ENCODE data around the gene CISH.

Gene CISH

GRCh38 chr3:50587806-50588758 lies 23.5 kb downstream of the CISH start:
- peak; percentile 61 for DNase-seq (ENCODE audit: insufficient read length)
- TF ChIP-seq TAF1 (IDR thresholded peaks at IDR 0.05; ENCODE audit: borderline replicate concordance, low read depth, low read length), result no peak
- no peak for TF ChIP-seq POLR2A (IDR thresholded peaks at IDR 0.05; ENCODE audit: low read depth, low read length)
- TF ChIP-seq POLR2AphosphoS5 (IDR thresholded peaks at IDR 0.05; ENCODE audit: low read depth, low read length), result no peak
- FAIRE-seq, result peak; percentile 67

GRCh38 chr3:50587373-50587772 lies 24.2 kb downstream of the CISH start:
- DNase-seq (ENCODE audit: insufficient read length), result no peak
- no peak for FAIRE-seq
- no peak for TF ChIP-seq TAF1 (IDR thresholded peaks at IDR 0.05; ENCODE audit: borderline replicate concordance, low read depth, low read length)
- TF ChIP-seq POLR2A (IDR thresholded peaks at IDR 0.05; ENCODE audit: low read depth, low read length), result no peak
- TF ChIP-seq POLR2AphosphoS5 (IDR thresholded peaks at IDR 0.05; ENCODE audit: low read depth, low read length), result no peak

- FAIRE-seq (no peak), DNase-seq (ENCODE audit: insufficient read length) (no peak)
- no peak for TF ChIP-seq POLR2AphosphoS5 (IDR thresholded peaks at IDR 0.05; ENCODE audit: low read depth, low read length)
- no peak for TF ChIP-seq POLR2A (IDR thresholded peaks at IDR 0.05; ENCODE audit: low read depth, low read length)
- TF ChIP-seq TAF1 (IDR thresholded peaks at IDR 0.05; ENCODE audit: borderline replicate concordance, low read depth, low read length), result no peak
Observed at GRCh38 chr3:50586763-50587070, 24.9 kb downstream of the CISH start.

DNA sequence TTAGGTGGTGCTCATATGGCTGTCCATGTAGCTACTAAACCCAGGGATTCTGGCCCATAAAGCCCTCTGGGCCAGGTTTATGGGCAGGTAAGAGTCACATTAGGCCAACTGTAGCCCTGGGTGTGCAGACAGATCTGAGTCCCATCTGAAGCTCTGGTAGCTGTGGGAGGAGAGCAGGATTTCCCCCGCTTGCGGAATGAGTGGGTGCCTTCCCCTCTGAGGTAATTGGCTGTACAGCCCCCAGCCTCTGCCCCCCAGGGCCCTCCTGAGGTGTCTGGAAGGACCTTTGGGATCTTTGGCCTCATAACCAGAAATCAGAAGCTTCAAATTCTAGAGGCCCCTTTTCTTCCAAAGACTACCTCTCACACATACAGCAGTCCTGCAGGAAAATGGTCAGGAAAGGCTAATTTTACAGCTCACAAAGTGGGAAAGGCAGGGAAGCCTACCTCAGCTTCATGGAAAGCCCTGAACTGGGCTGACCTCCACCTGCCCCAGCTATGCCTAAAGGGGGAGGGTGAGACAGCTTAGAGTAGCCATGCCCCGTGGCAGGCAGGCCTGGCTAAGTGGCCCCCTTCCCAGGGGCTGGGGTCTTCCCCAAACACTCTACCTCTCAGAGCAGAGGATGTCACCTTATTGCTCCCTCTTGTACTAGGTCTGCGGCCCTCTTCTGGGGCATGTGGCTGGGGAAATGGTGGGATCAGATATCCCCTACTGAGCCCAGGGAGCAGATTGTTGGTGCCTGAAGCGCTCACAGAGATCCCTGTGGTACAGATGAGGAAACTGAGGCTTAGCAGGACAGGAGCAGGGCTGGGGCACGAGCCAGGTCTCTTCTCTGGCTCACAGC lies 25.4 kb downstream of the CISH start:
- FAIRE-seq, result peak; percentile 14
- no peak for DNase-seq (ENCODE audit: insufficient read length)
- TF ChIP-seq TAF1 (IDR thresholded peaks at IDR 0.05; ENCODE audit: borderline replicate concordance, low read depth, low read length) (no peak), POLR2AphosphoS5 (IDR thresholded peaks at IDR 0.05; ENCODE audit: low read depth, low read length) (no peak), POLR2A (IDR thresholded peaks at IDR 0.05; ENCODE audit: low read depth, low read length) (no peak)

DNA sequence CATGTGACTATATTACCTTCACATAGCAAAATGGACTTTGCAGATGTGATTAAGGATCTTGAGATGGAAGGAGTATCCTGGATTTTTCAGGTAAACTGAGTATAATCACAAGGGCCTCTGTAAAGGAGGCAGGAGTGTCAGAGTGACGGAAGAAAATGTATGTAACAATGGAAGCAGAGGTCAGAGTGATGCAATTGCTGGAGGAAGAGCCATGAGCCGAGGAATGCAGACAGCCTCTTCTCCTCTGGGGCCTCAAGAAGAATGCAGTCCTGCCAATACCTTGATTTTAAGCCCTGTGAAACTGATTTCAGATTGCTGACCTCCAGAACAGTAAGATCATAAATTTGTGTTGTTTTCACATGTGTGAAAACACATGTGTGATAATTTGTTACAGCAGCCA lies 27.2 kb downstream of the CISH start:
- no peak for FAIRE-seq
- no peak for DNase-seq (ENCODE audit: insufficient read length)
- no peak for TF ChIP-seq TAF1 (IDR thresholded peaks at IDR 0.05; ENCODE audit: borderline replicate concordance, low read depth, low read length)
- no peak for TF ChIP-seq POLR2AphosphoS5 (IDR thresholded peaks at IDR 0.05; ENCODE audit: low read depth, low read length)
- no peak for TF ChIP-seq POLR2A (IDR thresholded peaks at IDR 0.05; ENCODE audit: low read depth, low read length)

DNA sequence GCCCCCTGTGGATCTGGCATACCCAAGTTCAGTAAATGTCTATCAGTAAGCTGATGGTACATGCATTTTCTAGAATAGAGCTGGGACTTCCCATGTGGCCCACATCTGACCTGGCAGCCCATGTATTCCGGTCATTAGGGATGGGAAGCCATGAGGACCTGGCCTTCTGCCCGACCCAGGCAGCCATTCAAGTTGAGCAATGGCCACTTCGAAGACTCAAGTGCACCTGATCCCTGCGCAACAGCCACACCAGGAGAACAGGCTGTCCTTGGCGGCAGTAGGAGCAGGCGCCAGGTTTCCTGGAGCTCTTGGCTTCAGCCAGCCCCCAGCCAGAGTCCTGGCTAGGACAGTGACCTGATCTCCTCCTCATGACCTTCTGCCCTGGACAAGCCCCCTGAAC lies 27.7 kb downstream of the CISH start:
- TF ChIP-seq POLR2AphosphoS5 (IDR thresholded peaks at IDR 0.05; ENCODE audit: low read depth, low read length) (no peak), POLR2A (IDR thresholded peaks at IDR 0.05; ENCODE audit: low read depth, low read length) (no peak), TAF1 (IDR thresholded peaks at IDR 0.05; ENCODE audit: borderline replicate concordance, low read depth, low read length) (no peak)
- FAIRE-seq (no peak), DNase-seq (ENCODE audit: insufficient read length) (no peak)

GRCh38 chr3:50582083-50582482 lies 29.5 kb downstream of the CISH start:
- no peak for TF ChIP-seq TAF1 (IDR thresholded peaks at IDR 0.05; ENCODE audit: borderline replicate concordance, low read depth, low read length)
- TF ChIP-seq POLR2AphosphoS5 (IDR thresholded peaks at IDR 0.05; ENCODE audit: low read depth, low read length), result no peak
- TF ChIP-seq POLR2A (IDR thresholded peaks at IDR 0.05; ENCODE audit: low read depth, low read length), result no peak
- FAIRE-seq, result no peak

GRCh38 chr3:50581459-50581842 lies 30.1 kb downstream of the CISH start:
- TF ChIP-seq TAF1 (IDR thresholded peaks at IDR 0.05; ENCODE audit: borderline replicate concordance, low read depth, low read length) (no peak), POLR2A (IDR thresholded peaks at IDR 0.05; ENCODE audit: low read depth, low read length) (no peak), POLR2AphosphoS5 (IDR thresholded peaks at IDR 0.05; ENCODE audit: low read depth, low read length) (no peak)
- DNase-seq (ENCODE audit: insufficient read length) (no peak), FAIRE-seq (no peak)

More at GRCh38 chr3:50582083-50582482, 29.5 kb downstream of the CISH start:
- no peak for DNase-seq (ENCODE audit: insufficient read length)

GRCh38 chr3:50580683-50581458 lies 30.7 kb downstream of the CISH start:
- no peak for DNase-seq (ENCODE audit: insufficient read length)
- TF ChIP-seq POLR2A (IDR thresholded peaks at IDR 0.05; ENCODE audit: low read depth, low read length), result no peak
- TF ChIP-seq TAF1 (IDR thresholded peaks at IDR 0.05; ENCODE audit: borderline replicate concordance, low read depth, low read length), result no peak
- no peak for TF ChIP-seq POLR2AphosphoS5 (IDR thresholded peaks at IDR 0.05; ENCODE audit: low read depth, low read length)
- no peak for FAIRE-seq

- FAIRE-seq, result no peak
- DNase-seq (ENCODE audit: insufficient read length), result no peak
Observed at GRCh38 chr3:50577348-50577747, 34.2 kb downstream of the CISH start.

GRCh38 chr3:50575372-50575771 lies 36.2 kb downstream of the CISH start:
- no peak for TF ChIP-seq POLR2A (IDR thresholded peaks at IDR 0.05; ENCODE audit: low read depth, low read length)
- TF ChIP-seq TAF1 (IDR thresholded peaks at IDR 0.05; ENCODE audit: borderline replicate concordance, low read depth, low read length), result no peak
- no peak for TF ChIP-seq POLR2AphosphoS5 (IDR thresholded peaks at IDR 0.05; ENCODE audit: low read depth, low read length)
- no peak for FAIRE-seq
- no peak for DNase-seq (ENCODE audit: insufficient read length)

More at GRCh38 chr3:50577348-50577747, 34.2 kb downstream of the CISH start:
- TF ChIP-seq POLR2A (IDR thresholded peaks at IDR 0.05; ENCODE audit: low read depth, low read length) (no peak), POLR2AphosphoS5 (IDR thresholded peaks at IDR 0.05; ENCODE audit: low read depth, low read length) (no peak), TAF1 (IDR thresholded peaks at IDR 0.05; ENCODE audit: borderline replicate concordance, low read depth, low read length) (no peak)

Data from GM12892 (cell line).